LNCaP clone FGC (cell line): Measurements from ENCODE around the gene FOXI2.

Experiments
- DNase-seq: peaks from one replicate; pipeline ENCODE4 v3.0.0-alpha.2; 2011; ENCODE audit warnings: low read depth
- H3K4me3 ChIP-seq: 2 replicates; pipeline ENCODE4 v1.5.1; 2011; ENCODE audit warnings: mild to moderate bottlenecking, low read depth, low read length, control low read depth
- CTCF ChIP-seq: IDR thresholded peaks from 2 replicates; pipeline ENCODE4 v1.5.1; 2012; ENCODE audit warnings: mild to moderate bottlenecking; ENCODE audit not compliant: control insufficient read depth, insufficient read depth; ENCODE audit errors: extremely low read depth

The FOXI2 gene

GRCh38 chr10:127759276-127759675 lies 22.3 kb downstream of the FOXI2 start:
- no peak for TF ChIP-seq CTCF
- DNase-seq = no peak
- no peak overlapping the region for H3K4me3 ChIP-seq

GRCh38 chr10:127762925-127763324 lies 25.9 kb downstream of the FOXI2 start:
- DNase-seq = no peak
- TF ChIP-seq CTCF = no peak
- H3K4me3 ChIP-seq = no peak overlapping the region

- no peak for TF ChIP-seq CTCF
- H3K4me3 ChIP-seq = no peak overlapping the region
- no peak for DNase-seq
Observed at GRCh38 chr10:127774766-127775559, 38.0 kb downstream of the FOXI2 start.

GRCh38 chr10:127776816-127777215 lies 39.8 kb downstream of the FOXI2 start:
- H3K4me3 ChIP-seq = no peak overlapping the region
- DNase-seq = no peak
- TF ChIP-seq CTCF = no peak

- H3K4me3 ChIP-seq = no peak overlapping the region
- TF ChIP-seq CTCF = no peak
- DNase-seq = no peak
Observed at GRCh38 chr10:127781412-127781811, 44.4 kb downstream of the FOXI2 start.

- no peak for TF ChIP-seq CTCF
- no peak for DNase-seq
- no peak overlapping the region for H3K4me3 ChIP-seq
Observed at GRCh38 chr10:127787873-127788272, 50.9 kb downstream of the FOXI2 start.
